ENCODE results near the gene TRABD2B. TPM values are rescaled to one million over a fixed set of nuclear protein-coding genes. Genes with fewer than 3 reads are reported as not detected.

TRABD2B gene
- total RNA-seq, 2 donors from 2014 or later, result 2.6 to 4.3 TPM

GRCh38 chr1:47765742-47766485, 231.3 kb downstream of the TRABD2B start:
- 85 to 89% methylated on average over 18 to 22 of the region's 22 CpGs for WGBS, 2 donors
- intact Hi-C loops (cut with DNase I), result no loop called here
- Histone ChIP-seq H3K4me3 (no peak overlapping the region), H3K27me3 (no peaks in the 10 kb centered on the region), H3K27ac (no peak overlapping the region), H3K9me3 (no peaks in the 10 kb centered on the region), H3K4me1 (peaks cover 20% of the 10 kb centered on the region), H3K36me3 (replicated peaks in 1 of 2; ENCODE audit: insufficient read depth in 1 of 2, low read depth in 2 of 2) (no peaks in the 10 kb centered on the region)
- DNase-seq (no peak), ATAC-seq (no peak)
- TF ChIP-seq POLR2A (IDR thresholded peaks at IDR 0.05) (no peak), CTCF (IDR thresholded peaks at IDR 0.05) (no peak)

- intact Hi-C loops (cut with DNase I), result no loop called here
- H3K27me3 ChIP-seq, result no peaks in the 10 kb centered on the region
- 82 to 84% methylated on average over 8 of the region's 8 CpGs for WGBS, 2 donors
- TF ChIP-seq CTCF (IDR thresholded peaks at IDR 0.05), result no peak
- no peak for TF ChIP-seq POLR2A (IDR thresholded peaks at IDR 0.05)
- peaks cover 20% of the 10 kb centered on the region for H3K4me1 ChIP-seq
- DNase-seq (no peak), ATAC-seq (no peak)
- H3K9me3 ChIP-seq, result no peaks in the 10 kb centered on the region
- no peak overlapping the region for H3K4me3 ChIP-seq
- no peak overlapping the region for H3K27ac ChIP-seq
- no peaks in the 10 kb centered on the region for H3K36me3 ChIP-seq (replicated peaks in 1 of 2; ENCODE audit: insufficient read depth in 1 of 2, low read depth in 2 of 2)
Observed at GRCh38 chr1:47765236-47765635, 231.9 kb downstream of the TRABD2B start.

GRCh38 chr1:47764461-47765046, 232.6 kb downstream of the TRABD2B start:
- Histone ChIP-seq H3K4me3 (no peak overlapping the region), H3K27me3 (no peaks in the 10 kb centered on the region), H3K9me3 (no peaks in the 10 kb centered on the region), H3K27ac (no peak overlapping the region), H3K36me3 (replicated peaks in 1 of 2; ENCODE audit: insufficient read depth in 1 of 2, low read depth in 2 of 2) (no peaks in the 10 kb centered on the region), H3K4me1 (peaks cover 19% of the 10 kb centered on the region)
- TF ChIP-seq CTCF (IDR thresholded peaks at IDR 0.05), result no peak
- TF ChIP-seq POLR2A (IDR thresholded peaks at IDR 0.05), result no peak
- 82 to 88% methylated on average over 8 to 9 of the region's 9 CpGs for WGBS, 2 donors
- intact Hi-C loops (cut with DNase I), result no loop called here
- DNase-seq (no peak), ATAC-seq (no peak)

GRCh38 chr1:47763591-47764171, 233.5 kb downstream of the TRABD2B start:
- H3K27ac ChIP-seq, result no peak overlapping the region
- DNase-seq, result no peak
- ATAC-seq, result no peak

More at GRCh38 chr1:47763591-47764171, 233.5 kb downstream of the TRABD2B start:
- no peaks in the 10 kb centered on the region for H3K27me3 ChIP-seq
- no peaks in the 10 kb centered on the region for H3K9me3 ChIP-seq
- 53 to 68% methylated on average over 7 to 9 of the region's 9 CpGs for WGBS, 2 donors
- intact Hi-C loops (cut with DNase I), result no loop called here
- TF ChIP-seq POLR2A (IDR thresholded peaks at IDR 0.05) (no peak), CTCF (IDR thresholded peaks at IDR 0.05) (no peak)
- peaks cover 15% of the 10 kb centered on the region for H3K4me1 ChIP-seq
- H3K4me3 ChIP-seq, result no peak overlapping the region
- H3K36me3 ChIP-seq (replicated peaks in 1 of 2; ENCODE audit: insufficient read depth in 1 of 2, low read depth in 2 of 2), result no peaks in the 10 kb centered on the region

All from body of pancreas (tissue), 4 donors.